Measurements from ENCODE around the gene SF3B5. TPM values are rescaled to one million over a fixed set of nuclear protein-coding genes. Genes with fewer than 3 reads are reported as not detected.

Gene SF3B5
- total and polyA plus RNA-seq, 12 donors: 84.2 to 333 (median 120) TPM

DNA sequence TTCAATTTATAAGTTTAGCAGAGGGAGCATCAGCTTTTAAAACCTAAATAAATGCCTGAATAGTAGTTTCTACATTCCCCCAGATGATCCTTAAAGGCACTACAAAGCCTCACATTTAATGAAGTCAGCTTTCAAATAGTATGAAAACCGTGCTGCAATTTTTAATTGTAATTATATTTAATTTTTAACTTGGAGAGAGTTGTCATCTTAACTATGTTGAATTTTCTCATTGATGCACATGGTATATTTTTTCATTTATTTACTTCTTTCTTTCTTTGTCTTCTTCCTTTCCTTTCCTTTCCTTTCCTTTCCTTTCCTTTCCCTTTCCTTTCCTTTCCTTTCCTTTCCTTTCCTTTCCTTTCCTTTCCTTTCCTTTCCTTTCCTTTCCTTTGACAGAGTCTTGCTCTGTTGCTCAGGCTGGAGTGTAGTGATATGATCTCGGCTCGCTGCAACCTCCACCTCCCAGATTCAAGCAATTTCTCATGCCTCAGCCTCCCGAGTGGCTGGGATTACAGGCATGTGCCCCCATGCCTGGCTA, 7.7 kb upstream of the SF3B5 start:
- Histone ChIP-seq H3K36me3 (no peaks in the 10 kb centered on the region), H3K4me3 (no peak overlapping the region), H3K4me1 (peaks cover 0 to 6% (median 0%) of the 10 kb centered on the region in 9 donors), H3K27ac (no peak overlapping the region), H3K9me3 (no peaks in the 10 kb centered on the region), H3K27me3 (no peaks in the 10 kb centered on the region)
- intact Hi-C loops (cut with DNase I): loop anchor here in 6 of 10 donors (5.0 to 10.0 kb wide), 5 partner anchors 182 to 482 kb away; partner anchors contain the start of gene UTRN (in 2 of the 6)
- 76 to 85% methylated on average over 4 of the region's 4 CpGs for WGBS, 2 donors
- no peak for ATAC-seq
- no peak for DNase-seq
- TF ChIP-seq, protein P1, sequence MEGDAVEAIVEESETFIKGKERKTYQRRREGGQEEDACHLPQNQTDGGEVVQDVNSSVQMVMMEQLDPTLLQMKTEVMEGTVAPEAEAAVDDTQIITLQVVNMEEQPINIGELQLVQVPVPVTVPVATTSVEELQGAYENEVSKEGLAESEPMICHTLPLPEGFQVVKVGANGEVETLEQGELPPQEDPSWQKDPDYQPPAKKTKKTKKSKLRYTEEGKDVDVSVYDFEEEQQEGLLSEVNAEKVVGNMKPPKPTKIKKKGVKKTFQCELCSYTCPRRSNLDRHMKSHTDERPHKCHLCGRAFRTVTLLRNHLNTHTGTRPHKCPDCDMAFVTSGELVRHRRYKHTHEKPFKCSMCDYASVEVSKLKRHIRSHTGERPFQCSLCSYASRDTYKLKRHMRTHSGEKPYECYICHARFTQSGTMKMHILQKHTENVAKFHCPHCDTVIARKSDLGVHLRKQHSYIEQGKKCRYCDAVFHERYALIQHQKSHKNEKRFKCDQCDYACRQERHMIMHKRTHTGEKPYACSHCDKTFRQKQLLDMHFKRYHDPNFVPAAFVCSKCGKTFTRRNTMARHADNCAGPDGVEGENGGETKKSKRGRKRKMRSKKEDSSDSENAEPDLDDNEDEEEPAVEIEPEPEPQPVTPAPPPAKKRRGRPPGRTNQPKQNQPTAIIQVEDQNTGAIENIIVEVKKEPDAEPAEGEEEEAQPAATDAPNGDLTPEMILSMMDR (IDR thresholded peaks at IDR 0.05): no peak

DNA sequence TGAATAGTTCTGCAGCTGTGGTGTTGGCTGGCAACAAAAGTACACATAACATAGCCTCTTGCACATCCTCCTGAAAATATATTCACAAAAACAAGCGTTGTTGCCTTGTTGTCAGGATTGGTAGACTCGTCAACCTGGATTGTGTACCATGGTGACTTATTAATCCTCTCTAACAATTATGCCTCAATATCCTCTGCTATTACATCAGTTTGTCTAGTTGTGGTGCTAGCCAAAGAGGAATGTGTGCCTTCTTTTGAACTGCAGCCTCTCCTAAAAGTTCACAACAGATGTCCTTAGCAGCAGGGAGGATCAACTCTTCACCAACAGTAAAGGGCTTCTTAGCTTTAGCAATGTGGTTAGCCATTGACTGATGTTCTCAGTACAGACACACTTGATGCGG, 3.6 kb upstream of the SF3B5 start:
- WGBS, 2 donors: 80 to 91% methylated on average over 3 of the region's 3 CpGs
- Histone ChIP-seq H3K27ac (no peak overlapping the region), H3K9me3 (no peaks in the 10 kb centered on the region), H3K4me3 (no peak overlapping the region), H3K4me1 (peaks cover 6 to 16% (median 10%) of the 10 kb centered on the region in 9 donors), H3K27me3 (no peaks in the 10 kb centered on the region), H3K36me3 (no peaks in the 10 kb centered on the region)
- intact Hi-C loops (cut with DNase I): loop anchor here in 1 of 10 donors (5.0 kb wide), 1 partner anchor 378 kb away; no protein-coding TSS in a partner anchor
- TF ChIP-seq, protein P1 (IDR thresholded peaks at IDR 0.05): no peak
- ATAC-seq (no peak), DNase-seq (no peak)

DNA sequence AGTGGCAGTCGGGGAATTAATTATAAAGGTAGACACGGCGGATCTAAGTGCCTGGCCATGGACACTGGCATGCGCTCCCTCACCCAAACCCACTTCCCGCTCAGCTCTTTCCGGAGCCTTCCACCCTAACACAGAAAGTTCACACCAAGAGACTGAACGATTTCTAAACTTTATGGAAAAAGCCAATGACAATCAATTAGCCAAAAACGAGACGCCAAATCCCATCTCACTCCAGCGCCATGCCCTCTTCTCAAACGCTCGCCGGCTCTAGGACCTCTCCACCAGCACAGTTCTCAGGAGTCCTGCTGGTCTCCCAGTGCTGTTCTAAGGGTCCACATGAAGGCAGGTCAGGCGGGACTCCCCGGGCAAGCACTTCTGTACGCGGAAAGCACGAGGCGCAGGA, 641 bp downstream of the SF3B5 start:
- Histone ChIP-seq H3K9me3 (no peaks in the 10 kb centered on the region), H3K4me1 (peaks cover 6 to 27% (median 17%) of the 10 kb centered on the region in 9 donors), H3K4me3 (peak overlapping the region; percentile 48 to 98 (median 84)), H3K27ac (peak overlapping the region; percentile 59 to 92 (median 86)), H3K36me3 (peaks cover 0 to 5% (median 0%) of the 10 kb centered on the region in 9 donors), H3K27me3 (no peaks in the 10 kb centered on the region)
- intact Hi-C loops (cut with DNase I): loop anchor here in 1 of 10 donors (5.0 kb wide), 1 partner anchor 383 kb away; no protein-coding TSS in a partner anchor
- DNase-seq (no peak), ATAC-seq (peak in 4 of 8 donors; percentile 4 to 28 (median 16))
- 1 to 3% methylated on average over 19 of the region's 19 CpGs for WGBS, 2 donors
- TF ChIP-seq, protein P1 (IDR thresholded peaks at IDR 0.05): no peak

DNA sequence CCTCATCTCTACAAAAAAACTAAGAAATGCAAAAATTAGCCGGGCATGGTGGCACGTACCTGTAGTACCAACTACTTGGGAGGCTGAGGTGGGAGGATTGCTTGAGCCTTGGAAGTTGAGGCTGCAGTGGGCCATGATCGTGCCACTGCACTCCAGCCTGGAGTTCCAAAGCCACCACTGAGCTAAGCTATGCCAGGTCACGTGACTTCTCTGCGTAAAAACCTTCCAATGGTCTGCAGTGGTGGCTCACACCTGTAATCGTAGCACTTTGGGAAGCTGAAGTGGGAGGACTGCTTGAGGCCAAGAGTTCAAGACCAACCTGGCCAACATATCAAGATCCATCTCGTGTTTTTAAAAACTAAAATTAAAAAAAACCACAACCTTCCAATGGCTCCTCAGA, 1.7 kb downstream of the SF3B5 start:
- intact Hi-C loops (cut with DNase I): no loop called here
- no peaks in the 10 kb centered on the region for H3K9me3 ChIP-seq
- DNase-seq: no peak
- no peak overlapping the region for H3K27ac ChIP-seq
- no peaks in the 10 kb centered on the region for H3K27me3 ChIP-seq
- TF ChIP-seq, protein P1 (IDR thresholded peaks at IDR 0.05): no peak
- peaks cover 0 to 5% (median 0%) of the 10 kb centered on the region in 9 donors for H3K36me3 ChIP-seq
- peaks cover 6 to 27% (median 17%) of the 10 kb centered on the region in 9 donors for H3K4me1 ChIP-seq
- WGBS, 2 donors: 89 to 97% methylated on average over 7 of the region's 7 CpGs
- no peak for ATAC-seq
- peak overlapping the region in 1 of 10 donors; percentile 94 for H3K4me3 ChIP-seq
